HepG2 (cell line): ENCODE data around the gene NYAP1.

Experiments used
- EZH2 ChIP-seq: conservative IDR thresholded peaks from 2 replicates; pipeline ENCODE4 v1.6.1; 2012; ENCODE audit warnings: mild to moderate bottlenecking, low read depth, low read length, moderate library complexity
- NKX3-1 ChIP-seq: sonication (generic); formaldehyde crosslinking; IDR thresholded peaks from 2 replicates; pipeline ENCODE4 v1.5.0; 2020; ENCODE audit warnings: missing genetic modification reagents

GRCh38 chr7:100538654-100539435 is 55.1 kb downstream of the NYAP1 start, which contains the start of gene AGFG2:
- TF ChIP-seq EZH2 (no peak), NKX3-1 (CRISPR knock-in tag) (no peak)
